Motor neuron (in vitro differentiated cells): ENCODE measurements around the gene POLD4. TPM values are rescaled to one million over a fixed set of nuclear protein-coding genes. Genes with fewer than 3 reads are reported as not detected.

ENCODE experiments used
- ATAC-seq, 8 experiments: fragments of 200-7000 bp; cut with Tn5 transposase; replicated peaks in 6 of 8; 2 replicates each; pipeline ENCODE4 v1.8.0; 2021; ENCODE audit warnings: mild to moderate bottlenecking in 8 of 8, moderate library complexity in 8 of 8
- H3K27ac ChIP-seq, 2 donors: fragments of 250-450 bp; sonication (Bioruptor Pico); 2 replicates each; pipeline ENCODE4 v1.9.0; 2021; ENCODE audit warnings: antibody characterized with exemption in 2 of 2, mild to moderate bottlenecking in 2 of 2, moderate library complexity in 1 of 2
- H3K4me1 ChIP-seq, 2 donors: fragments of 250-450 bp; sonication (Bioruptor Pico); replicated peaks in 1 of 2; 2 replicates each; pipeline ENCODE4 v1.6.1; 2021; ENCODE audit warnings: antibody characterized with exemption in 2 of 2, mild to moderate bottlenecking in 2 of 2, moderate library complexity in 1 of 2
- H3K4me3 ChIP-seq, 5 donors: fragments of 250-450 bp; sonication (Bioruptor Pico); 2 replicates each; pipeline ENCODE4 v1.9.0; 2021; ENCODE audit warnings: antibody characterized with exemption in 5 of 5, mild to moderate bottlenecking in 5 of 5, moderate library complexity in 4 of 5
- WGBS, 10 experiments: fragments of 450-650 bp; shearing (Covaris generic); methylation state at CpG; one replicate each; pipeline ENCODE4 v1.0.0; 2022; 5-methylcytosine and 5-hydroxymethylcytosine counted together
- in situ Hi-C, 9 experiments: fragments of 400-800 bp; cut with MboI; loops; one replicate each; pipeline ENCODE4 v1.15.0; 2021; ENCODE audit warnings: low sequenced_read_pairs in 9 of 9, low pct_unique_long_range_greater_than_20kb in 2 of 9; ENCODE audit not compliant: unreplicated experiment in 9 of 9
- total RNA-seq, 8 experiments: library from RNA; unstranded; fragments of 300-600 nt; gene quantifications; 2 replicates each; pipeline versions ENCODE4 v1.2.3 to v1.2.4, GENCODE V29; 2022

Gene POLD4
- total RNA-seq, 8 experiments from 2014 or later, result 5.6 to 167 (median 24.4) TPM

DNA sequence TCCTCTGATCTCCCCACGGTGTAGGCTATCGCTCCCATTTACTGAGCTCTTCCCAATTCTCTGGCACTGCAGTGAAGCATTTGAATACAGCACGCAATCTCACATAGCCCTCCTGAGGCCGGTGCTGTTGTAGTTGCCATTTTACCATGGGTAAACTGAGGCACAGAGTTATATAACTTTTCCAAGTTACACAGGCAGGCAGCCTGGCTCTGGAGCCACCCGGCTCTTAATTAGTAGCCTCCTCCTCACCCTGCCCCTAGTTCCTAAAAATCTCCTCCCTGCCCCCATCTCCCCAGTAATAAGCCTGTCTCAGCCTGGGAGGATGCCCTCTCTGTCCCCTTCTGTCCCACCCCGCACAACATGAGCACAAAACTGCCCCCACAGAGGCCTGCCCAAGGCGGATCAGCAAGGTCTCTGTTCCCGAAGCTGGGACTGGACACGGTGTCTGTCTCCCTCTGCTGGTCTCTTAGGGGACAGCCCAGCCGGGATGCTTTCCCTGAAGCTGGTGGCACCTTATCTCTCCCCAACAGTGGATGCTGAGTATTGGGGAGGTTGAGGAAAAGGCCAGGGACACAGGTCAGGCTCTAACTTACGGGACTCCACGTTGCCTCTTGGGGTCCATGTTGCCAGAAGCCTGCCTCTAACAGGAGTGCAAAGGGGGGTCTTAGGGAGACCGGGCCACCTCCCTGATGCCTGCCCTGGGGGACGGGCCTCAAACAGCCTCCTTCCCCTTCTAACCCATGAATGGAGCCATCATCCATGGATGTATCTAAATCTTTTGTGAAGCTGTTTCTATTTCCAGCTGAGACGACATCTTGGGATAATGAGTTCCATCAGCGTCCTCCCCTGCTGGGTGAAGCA lies 29.2 kb upstream of the POLD4 start:
- no peak overlapping the region for H3K4me3 ChIP-seq
- H3K27ac ChIP-seq, result no peak overlapping the region
- H3K4me1 ChIP-seq, result peaks cover 0 to 6% of the 10 kb centered on the region in 2 donors
- 0 to 100% (median 38%) methylated on average over 1 to 7 of the region's 16 CpGs; no CpG with 5 or more reads in 2 of the 10 experiments for WGBS, 10 experiments
- in situ Hi-C loops, result loop anchor here in 1 of 9 experiments (25.0 kb wide), 1 partner anchor 105 kb away; the partner anchor contains the start of gene AIP
- peak; percentile 22 to 87 (median 77) for ATAC-seq

DNA sequence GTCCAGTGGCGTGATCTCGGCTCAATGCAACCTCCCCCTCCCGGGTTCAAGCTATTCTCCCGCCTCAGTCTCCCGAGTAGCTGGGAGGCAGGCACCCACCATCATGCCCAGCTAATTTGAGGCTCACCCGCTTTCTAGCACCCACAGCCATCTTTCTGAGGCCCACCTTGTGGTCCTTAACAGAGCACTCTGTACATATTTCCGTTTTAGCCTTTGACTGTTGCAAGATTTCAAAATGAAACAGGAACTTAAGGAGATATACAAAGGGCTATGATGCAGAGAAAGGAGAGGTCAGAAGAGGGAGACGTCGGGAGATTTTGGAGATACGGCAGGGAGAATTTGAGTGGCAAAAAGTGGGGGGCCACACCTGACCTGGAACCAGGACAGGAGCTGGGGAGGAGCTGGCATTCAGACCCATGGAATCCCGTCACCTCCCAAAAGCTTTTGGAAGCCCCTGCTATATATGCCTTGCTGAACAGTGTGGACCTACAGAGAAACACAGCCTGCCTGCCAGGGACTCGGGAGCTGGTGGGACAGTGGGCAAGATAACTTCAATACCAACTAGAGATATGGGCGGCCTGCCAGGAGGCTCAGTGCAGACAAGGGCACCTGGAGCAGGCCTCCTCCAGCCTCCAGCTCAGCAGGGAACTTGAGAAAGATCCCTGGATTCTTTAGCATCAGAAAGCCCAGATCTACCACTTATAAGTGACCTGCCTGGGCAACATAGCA lies 28.1 kb upstream of the POLD4 start:
- ATAC-seq, result no peak
- Histone ChIP-seq H3K4me1 (peaks cover 0 to 6% of the 10 kb centered on the region in 2 donors), H3K4me3 (no peak overlapping the region), H3K27ac (no peak overlapping the region)
- in situ Hi-C loops, result loop anchor here in 1 of 9 experiments (25.0 kb wide), 1 partner anchor 106 kb away; the partner anchor contains the start of gene AIP
- 77 to 100% (median 87%) methylated on average over 1 to 9 of the region's 13 CpGs for WGBS, 10 experiments

DNA sequence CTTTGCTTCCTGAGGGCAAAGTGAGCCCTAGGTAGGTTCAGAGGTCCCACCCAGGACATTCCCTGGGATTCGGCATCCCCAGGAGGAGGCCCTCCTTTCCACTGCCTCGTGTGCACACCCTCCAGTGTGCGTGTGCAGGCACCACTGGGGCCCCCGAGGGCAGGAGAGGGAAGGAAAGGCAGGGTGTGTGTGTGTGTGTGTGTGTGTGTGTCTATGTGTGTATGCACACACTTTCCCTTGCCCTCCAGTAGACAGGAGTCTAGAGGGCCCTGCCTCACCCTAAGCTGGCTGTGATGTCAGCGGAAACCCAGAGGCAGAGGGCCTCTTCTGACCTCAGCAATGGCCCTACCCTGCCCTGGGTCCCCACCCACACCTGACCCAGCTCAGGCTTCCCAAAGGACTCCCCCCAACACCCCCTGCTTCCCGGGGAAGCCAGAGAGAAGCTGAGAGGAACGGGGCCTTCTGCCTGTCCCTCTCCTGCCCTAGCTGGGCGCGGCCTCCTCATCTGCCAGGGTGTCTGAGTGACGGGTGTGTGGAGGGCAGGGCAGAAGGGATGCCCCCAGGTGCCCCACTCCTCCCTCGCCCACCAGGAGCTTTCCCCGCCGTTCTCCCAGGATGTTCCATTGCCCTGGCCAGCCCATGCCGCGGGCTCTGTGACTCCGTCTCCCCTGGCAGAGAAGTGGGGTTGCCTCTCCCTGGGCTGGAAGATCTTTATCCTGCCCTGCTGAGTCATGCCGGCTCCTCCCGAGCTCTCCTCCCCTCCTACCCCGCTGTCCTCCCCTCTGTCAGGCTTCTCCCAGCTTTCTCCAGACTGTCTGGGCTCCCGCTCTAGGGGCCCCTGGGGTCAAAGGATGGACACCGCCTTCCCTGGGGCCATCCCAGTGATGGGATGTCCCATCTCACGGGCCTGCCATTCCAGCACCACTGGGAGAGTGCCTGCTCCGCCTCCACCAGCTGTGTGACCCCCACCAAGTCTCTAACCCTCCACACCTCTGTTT lies 26.0 kb upstream of the POLD4 start:
- 33 to 100% (median 100%) methylated on average over 1 to 4 of the region's 23 CpGs; no CpG with 5 or more reads in 7 of the 10 experiments for WGBS, 10 experiments
- Histone ChIP-seq H3K27ac (no peak overlapping the region), H3K4me1 (peaks cover 4 to 20% of the 10 kb centered on the region in 2 donors), H3K4me3 (no peak overlapping the region)
- ATAC-seq, result peak in 7 of 8 experiments; percentile 35 to 81 (median 50)
- in situ Hi-C loops, result loop anchor here in 1 of 9 experiments (25.0 kb wide), 1 partner anchor 108 kb away; the partner anchor contains the start of gene AIP

DNA sequence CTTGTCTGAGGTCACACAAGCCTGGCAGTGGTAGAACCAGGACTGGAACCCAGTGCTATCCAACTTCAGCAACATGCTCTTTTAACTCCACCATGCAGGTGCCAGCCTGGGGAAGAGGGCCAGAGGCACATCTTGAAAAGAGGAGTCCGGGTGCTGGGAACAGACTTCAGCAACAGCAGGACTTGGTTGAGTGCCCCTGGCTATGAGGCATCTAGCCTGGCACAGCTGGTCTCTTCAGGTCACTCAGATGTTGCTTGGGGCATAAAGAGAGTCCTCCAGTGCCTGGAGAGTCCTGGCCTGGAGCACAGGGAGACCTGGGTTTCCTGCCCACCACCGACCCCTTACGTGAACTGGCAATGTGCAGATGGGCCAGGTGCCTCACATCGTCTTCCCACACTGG lies 25.2 kb upstream of the POLD4 start:
- Histone ChIP-seq H3K4me3 (no peak overlapping the region), H3K4me1 (peaks cover 12 to 22% of the 10 kb centered on the region in 2 donors), H3K27ac (no peak overlapping the region)
- in situ Hi-C loops, result loop anchor here in 1 of 9 experiments (25.0 kb wide), 1 partner anchor 109 kb away; the partner anchor contains the start of gene AIP
- no peak for ATAC-seq
- WGBS, 10 experiments, result 43 to 100% (median 90%) methylated on average over 1 to 3 of the region's 4 CpGs; no CpG with 5 or more reads in 6 of the 10 experiments

DNA sequence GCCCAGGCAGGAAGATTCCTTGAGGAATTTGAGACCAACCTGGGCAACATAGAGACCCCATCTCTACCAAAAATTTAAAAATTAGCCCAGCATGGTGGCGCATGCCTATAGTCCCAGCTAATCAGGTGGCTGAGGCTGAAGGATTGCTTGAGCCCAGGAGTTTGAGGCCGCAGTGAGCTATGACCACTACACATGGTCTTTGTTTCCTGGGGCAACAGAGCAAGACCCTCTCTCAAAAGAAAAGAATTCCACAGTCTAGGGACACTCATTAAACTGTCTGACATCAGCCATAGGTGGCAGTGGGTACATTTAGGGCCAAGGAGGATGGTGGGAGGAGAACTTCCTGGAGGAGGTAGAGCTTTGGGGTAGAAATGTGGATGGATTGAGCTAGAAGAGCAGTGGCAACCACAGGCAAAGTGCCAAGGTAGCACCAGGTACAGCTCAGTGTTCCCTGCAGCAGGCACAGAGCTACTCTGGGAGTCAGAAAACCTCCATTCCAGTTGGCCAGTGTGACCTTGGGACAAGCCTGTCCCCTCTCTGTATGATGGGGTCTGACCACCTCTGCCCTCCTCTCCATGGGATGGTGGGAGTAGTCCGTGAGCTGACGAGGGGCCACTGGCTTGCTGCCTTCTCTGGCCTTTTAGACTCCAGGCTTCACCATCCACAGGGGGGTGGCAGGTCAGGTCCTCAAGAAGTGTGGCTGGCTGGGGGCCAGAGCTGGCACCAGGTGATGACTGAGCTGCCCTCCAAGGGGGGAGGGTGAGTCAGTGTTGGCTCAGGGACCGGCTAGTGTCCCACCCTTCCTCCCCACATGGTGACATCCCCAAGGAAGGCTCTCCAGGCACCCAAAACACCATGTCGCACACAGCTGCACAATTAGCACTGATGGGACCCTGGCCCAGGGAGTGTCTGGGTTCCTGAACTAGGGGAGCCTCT lies 23.8 kb upstream of the POLD4 start:
- Histone ChIP-seq H3K4me3 (no peak overlapping the region), H3K27ac (no peak overlapping the region), H3K4me1 (peaks cover 13 to 24% of the 10 kb centered on the region in 2 donors)
- in situ Hi-C loops, result loop anchor here in 1 of 9 experiments (25.0 kb wide), 1 partner anchor 110 kb away; the partner anchor contains the start of gene AIP
- 40 to 88% (median 63%) methylated on average over 1 to 2 of the region's 6 CpGs; no CpG with 5 or more reads in 6 of the 10 experiments for WGBS, 10 experiments
- ATAC-seq, result no peak

DNA sequence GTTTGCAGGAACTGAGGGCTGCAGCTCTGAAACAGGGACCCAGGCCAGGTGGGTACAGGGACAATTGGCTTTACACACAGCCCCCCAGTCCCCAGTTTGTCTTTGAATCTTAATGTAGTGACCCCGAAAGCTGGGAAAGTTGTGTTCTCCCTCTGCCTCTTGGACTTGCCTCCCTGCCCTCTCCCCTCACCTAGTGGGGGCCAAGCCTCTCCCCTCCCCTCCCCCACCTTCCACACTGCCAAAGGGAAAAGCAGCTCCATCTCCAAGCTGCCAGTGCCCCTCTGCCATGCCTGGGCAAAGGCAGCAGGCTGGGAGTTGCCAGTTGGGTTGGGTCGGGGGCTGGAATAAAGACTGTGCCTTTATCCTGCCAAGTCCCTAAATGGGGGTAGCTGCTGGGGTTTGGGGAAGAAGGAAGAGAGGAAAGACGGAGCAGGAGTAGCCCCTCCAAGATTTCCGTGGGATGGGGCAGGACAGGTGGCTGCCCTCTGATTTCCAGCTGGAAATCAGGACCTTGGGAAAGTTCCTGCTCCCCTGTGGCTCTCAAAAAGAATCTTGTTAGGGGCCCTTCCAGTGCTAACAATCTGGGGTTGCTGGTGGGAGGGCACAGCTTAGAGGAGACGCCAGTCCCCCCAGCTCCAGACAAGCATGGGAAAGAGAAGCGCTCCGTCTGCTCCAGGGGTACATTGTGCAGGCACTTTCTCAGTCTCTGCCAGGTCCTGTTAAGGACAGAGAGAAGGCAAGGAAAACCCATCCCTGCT lies 22.9 kb upstream of the POLD4 start:
- no peak overlapping the region for H3K27ac ChIP-seq
- no peak overlapping the region for H3K4me3 ChIP-seq
- 29 to 100% (median 83%) methylated on average over 1 to 3 of the region's 7 CpGs; no CpG with 5 or more reads in 5 of the 10 experiments for WGBS, 10 experiments
- ATAC-seq, result no peak
- in situ Hi-C loops, result loop anchor here in 1 of 9 experiments (25.0 kb wide), 1 partner anchor 111 kb away; the partner anchor contains the start of gene AIP
- H3K4me1 ChIP-seq, result peaks cover 22 to 33% of the 10 kb centered on the region in 2 donors

DNA sequence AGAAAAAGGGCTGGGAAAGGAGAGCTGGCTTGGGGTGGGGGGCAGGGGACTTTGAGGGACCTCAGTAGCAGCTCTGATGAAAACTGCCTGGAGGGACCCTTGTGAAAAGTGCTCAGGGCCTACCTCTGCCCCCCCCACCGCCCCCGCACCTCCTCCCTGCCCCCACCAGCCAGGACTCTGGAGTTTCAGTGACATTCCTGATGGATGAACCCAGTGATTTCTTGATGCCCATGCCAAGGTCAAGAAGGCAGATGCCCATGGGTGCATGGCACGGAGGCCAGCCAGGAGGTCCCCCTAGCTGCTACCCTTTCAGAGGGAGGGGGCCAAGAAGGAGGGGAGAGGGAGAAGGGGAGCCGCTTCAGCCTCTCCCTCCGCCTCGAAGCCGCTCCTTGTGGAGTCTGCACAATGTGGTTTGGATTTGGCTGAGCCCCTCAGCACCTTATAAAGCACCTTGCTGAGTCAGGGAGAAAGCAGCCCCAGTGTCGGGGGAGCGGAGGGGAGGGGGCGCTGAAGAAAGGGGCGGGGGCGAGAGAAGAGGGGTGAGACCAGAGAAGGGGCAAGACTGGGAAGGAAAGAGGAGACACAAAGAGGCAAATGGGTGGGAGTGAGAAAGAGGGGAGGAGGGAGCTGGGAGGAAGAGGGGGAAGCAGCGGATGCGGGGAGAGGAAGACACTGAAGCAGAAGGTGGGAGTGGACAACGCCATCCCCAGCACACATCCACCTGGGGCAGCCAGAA lies 22.1 kb upstream of the POLD4 start:
- WGBS, 10 experiments, result 0% methylated on average over 5 of the region's 15 CpGs; no CpG with 5 or more reads in 9 of the 10 experiments
- Histone ChIP-seq H3K4me3 (no peak overlapping the region), H3K27ac (no peak overlapping the region), H3K4me1 (peaks cover 24 to 40% of the 10 kb centered on the region in 2 donors)
- in situ Hi-C loops, result loop anchor here in 1 of 9 experiments (25.0 kb wide), 1 partner anchor 112 kb away; the partner anchor contains the start of gene AIP
- ATAC-seq, result no peak

DNA sequence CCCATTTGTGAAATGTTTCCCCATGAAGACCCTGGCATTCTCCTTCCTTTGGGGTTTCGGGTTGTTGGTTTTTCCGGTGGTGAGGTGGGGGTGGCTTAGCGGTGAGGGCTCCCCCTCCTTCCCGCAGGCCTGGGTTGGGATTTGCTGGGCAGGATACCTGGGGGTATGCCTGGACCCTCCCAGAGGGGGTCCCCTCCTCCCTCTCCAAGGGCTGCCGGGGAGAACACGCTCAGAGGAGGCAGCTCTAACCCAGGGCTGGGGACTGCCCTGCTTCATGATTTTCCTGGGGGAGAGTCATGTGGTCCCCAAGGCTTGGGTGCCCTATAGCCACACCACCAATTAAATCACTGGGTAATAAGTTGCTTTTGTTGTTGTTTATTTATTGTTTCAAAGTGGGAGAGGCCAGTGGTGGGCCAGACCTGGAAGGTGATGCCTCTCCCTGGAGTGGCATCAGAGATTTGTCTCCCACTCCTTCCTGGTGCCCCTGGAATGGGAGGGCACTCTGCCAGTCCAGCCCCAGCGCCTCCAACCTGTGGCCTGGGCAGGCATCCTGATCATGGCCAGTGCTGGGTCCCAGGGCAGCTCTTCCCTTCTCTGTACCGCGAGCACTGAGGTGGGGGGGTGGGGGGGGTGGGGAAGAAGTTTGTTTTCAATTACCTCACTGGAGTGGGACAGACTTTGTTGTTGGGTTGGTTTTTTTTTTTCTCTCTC lies 21.4 kb upstream of the POLD4 start:
- Histone ChIP-seq H3K27ac (no peak overlapping the region), H3K4me3 (peak overlapping the region in 3 of 5 donors; percentile 51 to 57 (median 53)), H3K4me1 (peaks cover 24 to 44% of the 10 kb centered on the region in 2 donors)
- ATAC-seq, result no peak
- WGBS, 10 experiments, result 20 to 25% methylated on average over 1 to 2 of the region's 9 CpGs; no CpG with 5 or more reads in 8 of the 10 experiments
- in situ Hi-C loops, result loop anchor here in 1 of 9 experiments (25.0 kb wide), 1 partner anchor 113 kb away; the partner anchor contains the start of gene AIP

DNA sequence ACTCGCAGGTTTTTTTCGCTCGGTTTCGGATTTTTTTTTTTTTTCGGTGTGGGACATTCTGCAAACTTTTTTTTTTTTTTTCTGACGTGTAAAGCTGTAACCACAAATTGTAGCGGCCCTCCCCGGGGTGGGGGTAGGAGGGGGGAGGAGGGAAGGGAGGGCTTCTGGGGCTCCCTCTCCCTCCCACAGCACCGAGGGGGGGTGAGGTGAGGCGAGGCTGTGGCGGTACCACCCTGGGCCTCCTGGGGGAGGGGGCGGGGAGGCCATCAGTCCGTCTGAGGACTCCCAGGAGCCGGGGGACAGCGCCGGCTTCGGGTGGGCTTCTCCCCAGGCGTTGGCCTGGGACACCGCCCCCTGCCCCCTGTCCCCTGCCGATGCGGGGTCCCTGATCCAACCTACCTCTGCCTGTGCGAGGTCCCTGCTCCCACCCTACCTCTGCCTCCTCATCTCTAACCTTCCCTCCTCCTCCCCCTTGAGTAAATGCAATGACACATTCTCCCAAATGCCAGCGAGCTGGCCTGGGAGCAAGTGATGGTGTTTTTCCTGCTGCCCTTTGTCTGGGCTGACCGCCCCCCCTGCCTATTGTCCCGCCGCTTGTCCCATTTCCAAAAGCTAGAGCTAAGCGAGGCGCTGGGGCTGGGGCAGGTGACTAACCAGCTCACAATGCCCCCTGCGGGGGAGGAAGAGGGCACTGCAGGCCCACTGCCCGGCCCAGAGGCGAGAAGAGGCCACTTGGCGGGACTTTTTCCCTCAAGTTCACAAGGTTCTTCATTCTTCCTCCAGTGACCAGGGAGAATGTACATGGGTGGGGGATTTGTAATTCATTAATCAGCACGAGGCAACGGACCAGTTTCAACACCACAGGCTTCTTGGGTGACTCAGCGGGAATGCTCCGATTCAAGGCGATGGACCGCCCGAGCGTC lies 20.6 kb upstream of the POLD4 start:
- in situ Hi-C loops, result no loop called here
- H3K4me3 ChIP-seq, result peak overlapping the region; percentile 49 to 57 (median 53)
- WGBS, 10 experiments, result 0 to 20% (median 2%) methylated on average over 1 to 14 of the region's 40 CpGs; no CpG with 5 or more reads in 2 of the 10 experiments
- ATAC-seq, result peak; percentile 12 to 55 (median 46)
- H3K27ac ChIP-seq, result peak overlapping the region in 1 of 2 donors; percentile 86
- H3K4me1 ChIP-seq, result peaks cover 24 to 43% of the 10 kb centered on the region in 2 donors
